Body of pancreas (tissue), 4 donors: ENCODE data around the gene ECD. TPM values are rescaled to one million over a fixed set of nuclear protein-coding genes. Genes with fewer than 3 reads are reported as not detected.

Experiments
- ATAC-seq: fragments of 150-250 bp; one replicate; pipeline ENCODE4 v1.9.1; 2016
- DNase-seq, 4 donors: peaks; one replicate each; pipeline ENCODE4 v3.0.0-alpha.2; 2019
- H3K27ac ChIP-seq, 4 donors: fragments of 200-600 bp; sonication (generic); 1 replicate in 3 of 4; 2 replicates in 1 of 4; pipeline versions ENCODE4 v1.5.1 to v1.6.1; 2016 to 2019; ENCODE audit warnings: mild to moderate bottlenecking in 1 of 4, mixed read lengths in 1 of 4, moderate library complexity in 1 of 4
- H3K27me3 ChIP-seq, 2 donors: fragments of 200-600 bp; sonication (generic); one replicate each; pipeline ENCODE4 v1.6.0; 2016; ENCODE audit warnings: mild to moderate bottlenecking in 1 of 2
- H3K36me3 ChIP-seq, 2 donors: fragments of 200-600 bp; sonication (generic); replicated peaks in 1 of 2; 2 replicates each; pipeline ENCODE4 v1.5.1; 2016; ENCODE audit warnings: low read depth in 2 of 2; ENCODE audit not compliant: insufficient read depth in 1 of 2
- H3K4me1 ChIP-seq: fragments of 200-600 bp; sonication (generic); one replicate; pipeline ENCODE4 v1.6.0; 2016
- H3K4me3 ChIP-seq, 2 donors: fragments of 200-600 bp; sonication (generic); 1 replicate in 1 of 2; 2 replicates in 1 of 2; pipeline ENCODE4 v1.5.1; 2016 to 2019
- H3K9me3 ChIP-seq, 3 donors: fragments of 200-600 bp; sonication (generic); 1 replicate in 2 of 3; 2 replicates in 1 of 3; pipeline ENCODE4 v1.5.1; 2016
- CTCF ChIP-seq, 7 experiments: fragments of 450-650 bp in 4 of 7; fragments of 200-600 bp in 3 of 7; sonication (generic) in 3 of 7; IDR thresholded peaks; one replicate each; pipeline ENCODE4 v1.5.1; 2016 to 2019; ENCODE audit warnings: antibody characterized with exemption in 7 of 7
- POLR2A ChIP-seq, 3 donors: fragments of 450-650 bp; IDR thresholded peaks; one replicate each; pipeline ENCODE4 v1.6.1; 2016; ENCODE audit warnings: antibody characterized with exemption in 3 of 3, mild to moderate bottlenecking in 2 of 3
- WGBS, 2 donors: methylation state at CpG; one replicate each; pipeline ENCODE4 v1.1.5; 2017; 5-methylcytosine and 5-hydroxymethylcytosine counted together
- intact Hi-C: fragments of 100-400 bp; cut with DNase I; formaldehyde crosslinking; loops from one replicate; pipeline ENCODE4 v1.15.1; 2023
- total RNA-seq, 2 donors: library from RNA; depleted of rRNA; stranded (reverse); fragments of >200 nt; gene quantifications; one replicate each; pipeline ENCODE4 v1.1.0, GENCODE V29; 2016

The ECD gene
- total RNA-seq, 2 donors from 2014 or later: 14.8 to 19.8 TPM

- no peaks in the 10 kb centered on the region for H3K9me3 ChIP-seq
- H3K36me3 ChIP-seq: peaks cover 7 to 39% of the 10 kb centered on the region in 2 donors
- no peak overlapping the region for H3K27ac ChIP-seq
- intact Hi-C loops: no loop called here
- H3K27me3 ChIP-seq: no peaks in the 10 kb centered on the region
- no peaks in the 10 kb centered on the region for H3K4me1 ChIP-seq
- TF ChIP-seq POLR2A (IDR thresholded peaks at IDR 0.05) (no peak), CTCF (IDR thresholded peaks at IDR 0.05) (no peak)
- WGBS, 2 donors: 74 to 78% methylated on average over 2 of the region's 2 CpGs
- DNase-seq: no peak
- ATAC-seq: no peak
- no peak overlapping the region for H3K4me3 ChIP-seq
These were observed 28.6 kb downstream of the ECD start for GRCh38 chr10:73139251-73139650.

- Histone ChIP-seq H3K27me3 (no peaks in the 10 kb centered on the region), H3K36me3 (peaks cover 6 to 30% of the 10 kb centered on the region in 2 donors)
- ATAC-seq: no peak
These were observed 31.2 kb downstream of the ECD start for GRCh38 chr10:73136627-73137026.

GRCh38 chr10:73134727-73135126 is 33.1 kb downstream of the ECD start:
- no peak for ATAC-seq
- Histone ChIP-seq H3K36me3 (peaks cover 11 to 33% of the 10 kb centered on the region in 2 donors), H3K9me3 (no peaks in the 10 kb centered on the region), H3K27ac (no peak overlapping the region), H3K27me3 (no peaks in the 10 kb centered on the region), H3K4me3 (no peak overlapping the region), H3K4me1 (no peaks in the 10 kb centered on the region)
- WGBS, 2 donors: 82 to 88% methylated on average over 3 of the region's 3 CpGs
- intact Hi-C loops: no loop called here
- DNase-seq: no peak
- no peak for TF ChIP-seq POLR2A (IDR thresholded peaks at IDR 0.05)
- TF ChIP-seq CTCF (IDR thresholded peaks at IDR 0.05): no peak

More at GRCh38 chr10:73136627-73137026, 31.2 kb downstream of the ECD start:
- H3K9me3 ChIP-seq: no peaks in the 10 kb centered on the region
- H3K4me1 ChIP-seq: no peaks in the 10 kb centered on the region
- no peak overlapping the region for H3K4me3 ChIP-seq
- 75 to 89% methylated on average over 2 of the region's 2 CpGs for WGBS, 2 donors
- H3K27ac ChIP-seq: no peak overlapping the region
- TF ChIP-seq CTCF (IDR thresholded peaks at IDR 0.05) (no peak), POLR2A (IDR thresholded peaks at IDR 0.05) (no peak)
- intact Hi-C loops: no loop called here
- no peak for DNase-seq

- no peak overlapping the region for H3K4me3 ChIP-seq
- ATAC-seq: no peak
- H3K9me3 ChIP-seq: no peaks in the 10 kb centered on the region
- no peak overlapping the region for H3K27ac ChIP-seq
- no peak for DNase-seq
- H3K4me1 ChIP-seq: no peaks in the 10 kb centered on the region
- H3K36me3 ChIP-seq: peaks cover 11 to 31% of the 10 kb centered on the region in 2 donors
- intact Hi-C loops: no loop called here
- no peaks in the 10 kb centered on the region for H3K27me3 ChIP-seq
- TF ChIP-seq CTCF (IDR thresholded peaks at IDR 0.05) (no peak), POLR2A (IDR thresholded peaks at IDR 0.05) (no peak)
- 91 to 92% methylated on average over 2 of the region's 2 CpGs for WGBS, 2 donors
These were observed 35.7 kb downstream of the ECD start for GRCh38 chr10:73131913-73132686.

- H3K4me3 ChIP-seq: no peak overlapping the region
- no peaks in the 10 kb centered on the region for H3K4me1 ChIP-seq
- ATAC-seq: no peak
- 63 to 66% methylated on average over 2 of the region's 2 CpGs for WGBS, 2 donors
- H3K27ac ChIP-seq: no peak overlapping the region
- TF ChIP-seq POLR2A (IDR thresholded peaks at IDR 0.05) (no peak), CTCF (IDR thresholded peaks at IDR 0.05) (no peak)
- H3K9me3 ChIP-seq: no peaks in the 10 kb centered on the region
- DNase-seq: no peak
- peaks cover 11 to 35% of the 10 kb centered on the region in 2 donors for H3K36me3 ChIP-seq
- intact Hi-C loops: no loop called here
- no peaks in the 10 kb centered on the region for H3K27me3 ChIP-seq
These were observed 36.5 kb downstream of the ECD start for GRCh38 chr10:73131301-73131700.
